HuH-7 (cell line): ENCODE measurements around the gene MAST3.
"Not testable (repeated sequence)": the region's sequence is repeated elsewhere in the genome, so short reads cannot be mapped to it uniquely, and the experiment has no call there.

ENCODE experiments used
- DNase-seq: peaks from one replicate; pipeline ENCODE4 v3.0.0; 2011; ENCODE audit warnings: low spot score

Gene MAST3

GRCh38 chr19:18137657-18138339 lies 40.2 kb downstream of the MAST3 start:
- no peak for DNase-seq

GRCh38 chr19:18140473-18140872 lies 42.9 kb downstream of the MAST3 start:
- DNase-seq = no peak

- DNase-seq = no peak
Measured at GRCh38 chr19:18141031-18141430, 43.5 kb downstream of the MAST3 start.

- no peak for DNase-seq
Measured at GRCh38 chr19:18143902-18144301, 46.3 kb downstream of the MAST3 start.

GRCh38 chr19:18144361-18144760 lies 46.8 kb downstream of the MAST3 start:
- no peak for DNase-seq

GRCh38 chr19:18144906-18145305 lies 47.3 kb downstream of the MAST3 start:
- DNase-seq = no peak

GRCh38 chr19:18145391-18145999 lies 47.9 kb downstream of the MAST3 start:
- DNase-seq = no peak

- DNase-seq = no peak
Measured at GRCh38 chr19:18147396-18147795, 49.8 kb downstream of the MAST3 start.

GRCh38 chr19:18149596-18149975 lies 52.0 kb downstream of the MAST3 start:
- no peak for DNase-seq

- no peak for DNase-seq
Measured at GRCh38 chr19:18150776-18151624, 53.4 kb downstream of the MAST3 start.

GRCh38 chr19:18152442-18152816 lies 54.9 kb downstream of the MAST3 start:
- DNase-seq = peak; percentile 97

- DNase-seq = peak; percentile 96
Measured at GRCh38 chr19:18152817-18153555, 55.4 kb downstream of the MAST3 start, which contains the start of gene PIK3R2. Gene PIK3R2, plus strand, starts transcription at chr19:18153163. Its CDS starts 2,717 bp downstream, at chr19:18155880.

- DNase-seq = no peak
Measured at GRCh38 chr19:18153556-18154134, 56.1 kb downstream of the MAST3 start.

- DNase-seq = no peak
Measured at GRCh38 chr19:18155095-18156087, 57.8 kb downstream of the MAST3 start.

GRCh38 chr19:18156268-18156667 lies 58.7 kb downstream of the MAST3 start:
- no peak for DNase-seq

GRCh38 chr19:18156841-18157464 lies 59.4 kb downstream of the MAST3 start:
- DNase-seq = peak; percentile 82

GRCh38 chr19:18157465-18158063 lies 60.0 kb downstream of the MAST3 start:
- no peak for DNase-seq

- DNase-seq = no peak
Measured at GRCh38 chr19:18158467-18158866, 60.9 kb downstream of the MAST3 start.

GRCh38 chr19:18159059-18159616 lies 61.6 kb downstream of the MAST3 start:
- DNase-seq = not testable (repeated sequence)
